ENCODE data around the gene OXLD1. TPM values are rescaled to one million over a fixed set of nuclear protein-coding genes. Genes with fewer than 3 reads are reported as not detected.

Gene OXLD1
- polyA plus RNA-seq, 1 of the 3 experiments (the other 2 are of a cell fraction), result 103 TPM

DNA sequence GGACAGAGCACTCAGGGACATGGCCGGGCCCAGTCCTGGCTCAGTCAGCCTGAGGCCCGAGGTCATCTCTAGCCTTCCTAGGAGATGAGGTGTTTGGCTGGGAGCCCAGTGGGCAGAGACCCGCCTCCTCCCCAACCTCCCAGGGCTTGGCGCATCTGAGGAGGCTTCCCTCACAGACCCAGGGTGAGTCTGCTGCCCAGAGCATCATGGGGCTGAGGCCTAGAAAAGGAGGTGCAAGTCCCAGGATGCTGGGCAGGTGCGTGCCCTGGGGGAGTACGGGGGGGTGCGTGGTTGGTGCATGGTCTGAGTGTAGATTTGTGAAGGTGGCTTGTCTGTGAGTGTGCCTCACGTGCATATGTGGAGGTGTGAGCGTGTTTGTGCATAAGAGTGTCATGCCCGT lies 14.7 kb downstream of the OXLD1 start:
- H3K27me3 ChIP-seq (ENCODE audit: insufficient read depth), result no peaks in the 10 kb centered on the region; the same call in 1 of the 2 replicates
- H3K27ac ChIP-seq (ENCODE audit: low read depth in 2 of 2, low read length in 1 of 2), result peak overlapping the region in 1 of 2 experiments; percentile 46; a peak in 2 of 4 replicates
- H3K9ac ChIP-seq, result peak overlapping the region; percentile 61
- H3K9me3 ChIP-seq, result peaks cover 3% of the 10 kb centered on the region; the same call in 1 of the 2 replicates
- ChIA-PET POLR2A (no interaction called here), CTCF (no interaction called here)
- H3K4me3 ChIP-seq (ENCODE audit: low read depth in 2 of 2, low read length in 1 of 2), result no peak overlapping the region
- no peaks in the 10 kb centered on the region for H4K20me1 ChIP-seq (ENCODE audit: insufficient read depth)
- H3F3A ChIP-seq (replicated peaks; ENCODE audit: insufficient read depth), result peaks cover 3% of the 10 kb centered on the region
- H3K79me2 ChIP-seq (ENCODE audit: insufficient read depth), result no peaks in the 10 kb centered on the region
- DNase-seq, result peak; percentile 89
- TF ChIP-seq NFIC (IDR thresholded peaks at IDR 0.05; ENCODE audit: borderline replicate concordance) (peak; percentile 97), POLR2AphosphoS5 (IDR thresholded peaks at IDR 0.05; ENCODE audit: low read depth, low read length) (peak; percentile 71), TAF1 (IDR thresholded peaks at IDR 0.05; ENCODE audit: borderline replicate concordance, low read depth, low read length) (peak; percentile 42; the same call in 1 of the 2 replicates), RAD21 (IDR thresholded peaks at IDR 0.05; ENCODE audit: low read length) (no peak; the same call in 1 of the 2 replicates), YY1 (IDR thresholded peaks at IDR 0.05; ENCODE audit: low read depth) (no peak), RCOR1 (IDR thresholded peaks at IDR 0.05; ENCODE audit: low read length) (no peak), TCF12 (IDR thresholded peaks at IDR 0.05) (peak; percentile 59; the same call in 1 of the 2 replicates), GABPA (IDR thresholded peaks at IDR 0.05; ENCODE audit: low read depth) (no peak), JUND (IDR thresholded peaks at IDR 0.05) (no peak; the same call in 1 of the 2 replicates), FOXM1 (IDR thresholded peaks at IDR 0.05; ENCODE audit: low read depth) (no peak), ELF1 (IDR thresholded peaks at IDR 0.05) (no peak), EZH2phosphoT487 (IDR thresholded peaks at IDR 0.05; ENCODE audit: borderline replicate concordance, low read depth) (no peak), SIN3A (IDR thresholded peaks at IDR 0.05; ENCODE audit: borderline replicate concordance, low read depth, low read length) (peak; percentile 26; the same call in 1 of the 2 replicates), RXRA (IDR thresholded peaks at IDR 0.05; ENCODE audit: borderline replicate concordance, low read depth) (no peak), MXI1 (IDR thresholded peaks at IDR 0.05; ENCODE audit: low read depth, low read length) (0 out of 2 replicates have a peak, but pooled peaks have one; percentile 32), CHD2 (IDR thresholded peaks at IDR 0.05; ENCODE audit: low read length, partially characterized antibody) (no peak), GATA2 (CRISPR knock-in tag; IDR thresholded peaks at IDR 0.05) (no peak), FOSL2 (IDR thresholded peaks at IDR 0.05; ENCODE audit: borderline replicate concordance, low read depth) (peak; percentile 60; the same call in 1 of the 2 replicates), EP300 (IDR thresholded peaks at IDR 0.05; ENCODE audit: borderline replicate concordance in 1 of 2, low read depth in 1 of 2, low read length in 1 of 2) (no peak)
- TF ChIP-seq, protein P1, sequence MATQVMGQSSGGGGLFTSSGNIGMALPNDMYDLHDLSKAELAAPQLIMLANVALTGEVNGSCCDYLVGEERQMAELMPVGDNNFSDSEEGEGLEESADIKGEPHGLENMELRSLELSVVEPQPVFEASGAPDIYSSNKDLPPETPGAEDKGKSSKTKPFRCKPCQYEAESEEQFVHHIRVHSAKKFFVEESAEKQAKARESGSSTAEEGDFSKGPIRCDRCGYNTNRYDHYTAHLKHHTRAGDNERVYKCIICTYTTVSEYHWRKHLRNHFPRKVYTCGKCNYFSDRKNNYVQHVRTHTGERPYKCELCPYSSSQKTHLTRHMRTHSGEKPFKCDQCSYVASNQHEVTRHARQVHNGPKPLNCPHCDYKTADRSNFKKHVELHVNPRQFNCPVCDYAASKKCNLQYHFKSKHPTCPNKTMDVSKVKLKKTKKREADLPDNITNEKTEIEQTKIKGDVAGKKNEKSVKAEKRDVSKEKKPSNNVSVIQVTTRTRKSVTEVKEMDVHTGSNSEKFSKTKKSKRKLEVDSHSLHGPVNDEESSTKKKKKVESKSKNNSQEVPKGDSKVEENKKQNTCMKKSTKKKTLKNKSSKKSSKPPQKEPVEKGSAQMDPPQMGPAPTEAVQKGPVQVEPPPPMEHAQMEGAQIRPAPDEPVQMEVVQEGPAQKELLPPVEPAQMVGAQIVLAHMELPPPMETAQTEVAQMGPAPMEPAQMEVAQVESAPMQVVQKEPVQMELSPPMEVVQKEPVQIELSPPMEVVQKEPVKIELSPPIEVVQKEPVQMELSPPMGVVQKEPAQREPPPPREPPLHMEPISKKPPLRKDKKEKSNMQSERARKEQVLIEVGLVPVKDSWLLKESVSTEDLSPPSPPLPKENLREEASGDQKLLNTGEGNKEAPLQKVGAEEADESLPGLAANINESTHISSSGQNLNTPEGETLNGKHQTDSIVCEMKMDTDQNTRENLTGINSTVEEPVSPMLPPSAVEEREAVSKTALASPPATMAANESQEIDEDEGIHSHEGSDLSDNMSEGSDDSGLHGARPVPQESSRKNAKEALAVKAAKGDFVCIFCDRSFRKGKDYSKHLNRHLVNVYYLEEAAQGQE (IDR thresholded peaks at IDR 0.05; ENCODE audit: low read depth, low read length), result 0 out of 2 replicates have a peak, but pooled peaks have one; percentile 36
- TF ChIP-seq, protein P2, sequence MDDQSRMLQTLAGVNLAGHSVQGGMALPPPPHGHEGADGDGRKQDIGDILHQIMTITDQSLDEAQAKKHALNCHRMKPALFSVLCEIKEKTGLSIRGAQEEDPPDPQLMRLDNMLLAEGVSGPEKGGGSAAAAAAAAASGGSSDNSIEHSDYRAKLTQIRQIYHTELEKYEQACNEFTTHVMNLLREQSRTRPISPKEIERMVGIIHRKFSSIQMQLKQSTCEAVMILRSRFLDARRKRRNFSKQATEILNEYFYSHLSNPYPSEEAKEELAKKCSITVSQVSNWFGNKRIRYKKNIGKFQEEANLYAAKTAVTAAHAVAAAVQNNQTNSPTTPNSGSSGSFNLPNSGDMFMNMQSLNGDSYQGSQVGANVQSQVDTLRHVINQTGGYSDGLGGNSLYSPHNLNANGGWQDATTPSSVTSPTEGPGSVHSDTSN (IDR thresholded peaks at IDR 0.05), result no peak
- TF ChIP-seq, protein P3, sequence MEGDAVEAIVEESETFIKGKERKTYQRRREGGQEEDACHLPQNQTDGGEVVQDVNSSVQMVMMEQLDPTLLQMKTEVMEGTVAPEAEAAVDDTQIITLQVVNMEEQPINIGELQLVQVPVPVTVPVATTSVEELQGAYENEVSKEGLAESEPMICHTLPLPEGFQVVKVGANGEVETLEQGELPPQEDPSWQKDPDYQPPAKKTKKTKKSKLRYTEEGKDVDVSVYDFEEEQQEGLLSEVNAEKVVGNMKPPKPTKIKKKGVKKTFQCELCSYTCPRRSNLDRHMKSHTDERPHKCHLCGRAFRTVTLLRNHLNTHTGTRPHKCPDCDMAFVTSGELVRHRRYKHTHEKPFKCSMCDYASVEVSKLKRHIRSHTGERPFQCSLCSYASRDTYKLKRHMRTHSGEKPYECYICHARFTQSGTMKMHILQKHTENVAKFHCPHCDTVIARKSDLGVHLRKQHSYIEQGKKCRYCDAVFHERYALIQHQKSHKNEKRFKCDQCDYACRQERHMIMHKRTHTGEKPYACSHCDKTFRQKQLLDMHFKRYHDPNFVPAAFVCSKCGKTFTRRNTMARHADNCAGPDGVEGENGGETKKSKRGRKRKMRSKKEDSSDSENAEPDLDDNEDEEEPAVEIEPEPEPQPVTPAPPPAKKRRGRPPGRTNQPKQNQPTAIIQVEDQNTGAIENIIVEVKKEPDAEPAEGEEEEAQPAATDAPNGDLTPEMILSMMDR (IDR thresholded peaks at IDR 0.05), result no peak
- TF ChIP-seq, protein P4, sequence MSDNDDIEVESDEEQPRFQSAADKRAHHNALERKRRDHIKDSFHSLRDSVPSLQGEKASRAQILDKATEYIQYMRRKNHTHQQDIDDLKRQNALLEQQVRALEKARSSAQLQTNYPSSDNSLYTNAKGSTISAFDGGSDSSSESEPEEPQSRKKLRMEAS (IDR thresholded peaks at IDR 0.05; ENCODE audit: low read depth), result peak; percentile 76
- TF ChIP-seq, protein P5, sequence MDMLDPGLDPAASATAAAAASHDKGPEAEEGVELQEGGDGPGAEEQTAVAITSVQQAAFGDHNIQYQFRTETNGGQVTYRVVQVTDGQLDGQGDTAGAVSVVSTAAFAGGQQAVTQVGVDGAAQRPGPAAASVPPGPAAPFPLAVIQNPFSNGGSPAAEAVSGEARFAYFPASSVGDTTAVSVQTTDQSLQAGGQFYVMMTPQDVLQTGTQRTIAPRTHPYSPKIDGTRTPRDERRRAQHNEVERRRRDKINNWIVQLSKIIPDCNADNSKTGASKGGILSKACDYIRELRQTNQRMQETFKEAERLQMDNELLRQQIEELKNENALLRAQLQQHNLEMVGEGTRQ (IDR thresholded peaks at IDR 0.05; ENCODE audit: borderline replicate concordance, low read depth, low read length), result no peak
- H3K9me2 ChIP-seq, result no peaks in the 10 kb centered on the region
- WGBS (ENCODE audit: low lambda C conversion rate), result 48% methylated on average over 10 of the region's 10 CpGs
- peak overlapping the region; percentile 76 for H3K4me2 ChIP-seq
- H3K36me3 ChIP-seq (replicated peaks in 1 of 2; ENCODE audit: control insufficient read depth in 1 of 2, insufficient read depth in 2 of 2, low read length in 1 of 2), result no peaks in the 10 kb centered on the region
- H2AFZ ChIP-seq (ENCODE audit: low read depth), result peak overlapping the region; percentile 85; the same call in 1 of the 2 replicates
- H3K4me1 ChIP-seq (ENCODE audit: control insufficient read depth in 1 of 2, insufficient read depth in 2 of 2, low read depth in 1 of 2, low read length in 1 of 2), result peaks cover 6 to 7% of the 10 kb centered on the region in 2 experiments; a peak in 2 of 4 replicates
